Neural progenitor cell (in vitro differentiated cells): ENCODE results near the gene APOBEC3H. TPM values are rescaled to one million over a fixed set of nuclear protein-coding genes. Genes with fewer than 3 reads are reported as not detected.

Experiments used
- DNase-seq: peaks from one replicate; pipeline ENCODE4 v3.0.0-alpha.2; 2016; ENCODE audit warnings: low spot score
- H2AFZ ChIP-seq: fragments of 200-600 bp; sonication (generic); replicated peaks from 2 replicates; pipeline ENCODE4 v1.6.1; 2016; ENCODE audit warnings: antibody characterized with exemption
- H3F3A ChIP-seq: fragments of 200-600 bp; sonication (generic); 2 replicates; pipeline ENCODE4 v1.6.1; 2016; ENCODE audit warnings: antibody characterized with exemption, low read depth
- H3K27ac ChIP-seq: fragments of 200-600 bp; sonication (generic); 2 replicates; pipeline ENCODE4 v1.5.1; 2016; ENCODE audit warnings: mild to moderate bottlenecking
- H3K27me3 ChIP-seq: fragments of 200-600 bp; sonication (generic); 2 replicates; pipeline ENCODE4 v1.6.1; 2016; ENCODE audit warnings: mild to moderate bottlenecking, moderate library complexity
- H3K36me3 ChIP-seq: fragments of 200-600 bp; sonication (generic); 2 replicates; pipeline ENCODE4 v1.5.1; 2016
- H3K4me1 ChIP-seq: fragments of 200-600 bp; sonication (generic); 2 replicates; pipeline ENCODE4 v1.6.1; 2016; ENCODE audit warnings: mixed run types
- H3K4me2 ChIP-seq: fragments of 200-600 bp; sonication (generic); 2 replicates; pipeline ENCODE4 v1.6.1; 2016
- H3K4me3 ChIP-seq: fragments of 200-600 bp; sonication (generic); 2 replicates; pipeline ENCODE4 v1.5.1; 2016
- H3K79me2 ChIP-seq: fragments of 200-600 bp; sonication (generic); 2 replicates; pipeline ENCODE4 v1.6.1; 2016; ENCODE audit warnings: low read depth
- H3K9ac ChIP-seq: fragments of 200-600 bp; sonication (generic); 2 replicates; pipeline ENCODE4 v1.6.1; 2016
- H3K9me3 ChIP-seq: fragments of 200-600 bp; sonication (generic); 2 replicates; pipeline ENCODE4 v1.5.1; 2016; ENCODE audit warnings: low read depth
- H4K20me1 ChIP-seq: fragments of 200-600 bp; sonication (generic); 2 replicates; pipeline ENCODE4 v1.6.1; 2016; ENCODE audit warnings: low read depth
- H3K27ac Mint-ChIP-seq: 3 replicates; pipeline ENCODE4 v1.8.0; 2021; ENCODE audit warnings: mixed read lengths
- H3K27me3 Mint-ChIP-seq: 2 replicates; pipeline ENCODE4 v1.8.0; 2022; ENCODE audit warnings: low read depth, mild to moderate bottlenecking, inconsistent platforms, moderate library complexity, mixed read lengths; ENCODE audit not compliant: insufficient read depth
- H3K36me3 Mint-ChIP-seq: 3 replicates; pipeline ENCODE4 v1.8.0; 2021; ENCODE audit warnings: mixed read lengths
- H3K4me1 Mint-ChIP-seq: 3 replicates; pipeline ENCODE4 v1.8.0; 2021; ENCODE audit warnings: mixed read lengths
- H3K4me3 Mint-ChIP-seq: 3 replicates; pipeline ENCODE4 v1.8.0; 2021; ENCODE audit warnings: mild to moderate bottlenecking, moderate library complexity, mixed read lengths
- H3K9me3 Mint-ChIP-seq: 3 replicates; pipeline ENCODE4 v1.8.0; 2020; ENCODE audit warnings: mixed read lengths
- EZH2 ChIP-seq: fragments of 200-600 bp; sonication (generic); IDR thresholded peaks from 2 replicates; pipeline ENCODE4 v1.6.1; 2017; ENCODE audit warnings: antibody characterized with exemption, mild to moderate bottlenecking, moderate library complexity
- EZH2phosphoT487 ChIP-seq: fragments of 200-600 bp; sonication (generic); IDR thresholded peaks from 2 replicates; pipeline ENCODE4 v1.6.1; 2017; ENCODE audit warnings: antibody characterized with exemption
- total RNA-seq: library from RNA; depleted of rRNA; stranded (reverse); fragments of >200 nt; gene quantifications from 2 replicates; pipeline ENCODE4 v1.2.3, GENCODE V29; 2015; ENCODE audit warnings: low replicate concordance
- TF ChIP-seq, protein P1 (sequence below): fragments of 200-600 bp; sonication (generic); IDR thresholded peaks from 2 replicates; pipeline ENCODE4 v1.5.1; 2017; ENCODE audit warnings: antibody characterized with exemption, mild to moderate bottlenecking

APOBEC3H gene
- total RNA-seq, 1 donor from 2014 or later: 1.4 TPM

DNA sequence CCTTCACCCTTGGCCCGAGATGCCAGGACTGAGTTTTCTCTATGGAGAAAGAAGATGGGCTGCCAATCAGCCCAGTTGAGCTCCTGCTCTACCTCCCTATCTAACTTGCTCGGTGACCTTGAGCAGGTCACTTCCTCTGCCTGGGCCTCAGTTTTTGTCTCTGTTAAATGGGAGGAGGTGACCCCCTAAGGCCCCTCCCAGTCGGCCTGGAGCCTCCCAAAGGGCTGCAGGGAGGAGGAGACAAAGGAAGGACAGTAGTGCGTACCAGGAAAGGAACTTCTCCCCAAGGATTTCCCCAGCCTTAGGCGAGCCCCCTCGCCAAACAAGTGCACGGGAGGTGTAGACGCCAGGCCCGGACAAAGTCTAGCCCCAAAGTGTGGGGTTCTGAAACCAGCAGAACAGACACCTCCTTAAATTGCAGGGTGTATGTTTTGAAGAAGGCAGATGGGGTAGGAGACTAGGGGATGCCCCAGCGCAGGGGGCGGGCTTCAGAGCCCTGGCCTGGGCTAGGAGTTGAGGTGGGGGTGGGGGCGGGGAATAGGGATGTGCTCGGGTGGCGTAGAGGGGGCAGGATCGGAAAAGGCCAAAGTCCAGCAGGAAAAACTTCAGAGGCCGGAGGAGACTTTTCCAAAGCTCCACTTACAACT, 54.4 kb downstream of the APOBEC3H start:
- no peak overlapping the region for H3K27ac ChIP-seq
- no peaks in the 10 kb centered on the region for H4K20me1 ChIP-seq
- peaks cover 34% of the 10 kb centered on the region for H3F3A ChIP-seq
- Mint-ChIP-seq H3K4me3 (peak overlapping the region; percentile 78), H3K27me3 (peaks cover 31% of the 10 kb centered on the region), H3K9me3 (no peaks in the 10 kb centered on the region), H3K27ac (no peak overlapping the region), H3K4me1 (peaks cover 16% of the 10 kb centered on the region), H3K36me3 (peaks cover 2% of the 10 kb centered on the region)
- no peaks in the 10 kb centered on the region for H3K79me2 ChIP-seq
- TF ChIP-seq EZH2 (no peak), EZH2phosphoT487 (no peak)
- TF ChIP-seq, protein P1, sequence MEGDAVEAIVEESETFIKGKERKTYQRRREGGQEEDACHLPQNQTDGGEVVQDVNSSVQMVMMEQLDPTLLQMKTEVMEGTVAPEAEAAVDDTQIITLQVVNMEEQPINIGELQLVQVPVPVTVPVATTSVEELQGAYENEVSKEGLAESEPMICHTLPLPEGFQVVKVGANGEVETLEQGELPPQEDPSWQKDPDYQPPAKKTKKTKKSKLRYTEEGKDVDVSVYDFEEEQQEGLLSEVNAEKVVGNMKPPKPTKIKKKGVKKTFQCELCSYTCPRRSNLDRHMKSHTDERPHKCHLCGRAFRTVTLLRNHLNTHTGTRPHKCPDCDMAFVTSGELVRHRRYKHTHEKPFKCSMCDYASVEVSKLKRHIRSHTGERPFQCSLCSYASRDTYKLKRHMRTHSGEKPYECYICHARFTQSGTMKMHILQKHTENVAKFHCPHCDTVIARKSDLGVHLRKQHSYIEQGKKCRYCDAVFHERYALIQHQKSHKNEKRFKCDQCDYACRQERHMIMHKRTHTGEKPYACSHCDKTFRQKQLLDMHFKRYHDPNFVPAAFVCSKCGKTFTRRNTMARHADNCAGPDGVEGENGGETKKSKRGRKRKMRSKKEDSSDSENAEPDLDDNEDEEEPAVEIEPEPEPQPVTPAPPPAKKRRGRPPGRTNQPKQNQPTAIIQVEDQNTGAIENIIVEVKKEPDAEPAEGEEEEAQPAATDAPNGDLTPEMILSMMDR: no peak
- no peak overlapping the region for H3K9ac ChIP-seq
- H3K27me3 ChIP-seq: peaks cover 50% of the 10 kb centered on the region
- no peak overlapping the region for H2AFZ ChIP-seq
- no peaks in the 10 kb centered on the region for H3K9me3 ChIP-seq
- peak overlapping the region; percentile 55 for H3K4me3 ChIP-seq
- peaks cover 4% of the 10 kb centered on the region for H3K4me1 ChIP-seq
- no peak for DNase-seq
- H3K4me2 ChIP-seq: peak overlapping the region; percentile 92
- no peaks in the 10 kb centered on the region for H3K36me3 ChIP-seq

DNA sequence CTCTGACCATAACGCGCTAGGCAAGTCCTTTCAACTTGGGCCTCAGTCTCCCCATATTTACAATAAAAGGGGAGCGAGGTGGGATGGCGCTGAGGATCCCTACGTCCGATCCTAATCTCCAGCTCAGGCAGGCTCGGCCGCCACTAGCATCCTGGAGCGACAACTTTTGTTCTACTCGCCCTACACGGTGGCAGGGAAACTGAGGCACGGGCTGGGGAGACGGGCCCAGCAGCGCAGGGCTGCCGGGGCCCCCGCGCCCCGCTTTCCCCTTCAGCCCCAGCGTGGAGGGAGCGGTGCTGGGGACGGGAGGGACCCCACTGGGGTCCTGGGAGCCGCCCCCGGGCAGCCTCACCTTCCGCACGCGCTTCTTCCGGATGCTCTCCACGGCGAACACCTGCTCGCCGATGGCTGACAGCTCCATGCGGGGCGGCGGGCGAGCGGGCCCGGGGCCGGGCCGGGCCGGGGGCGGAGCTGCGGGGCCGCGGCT, 55.0 kb downstream of the APOBEC3H start:
- peak overlapping the region; percentile 92 for H3K4me2 ChIP-seq
- H3K27me3 Mint-ChIP-seq: peaks cover 32% of the 10 kb centered on the region
- H3K9ac ChIP-seq: no peak overlapping the region
- H3K4me3 ChIP-seq: peak overlapping the region; percentile 55
- H3K4me3 Mint-ChIP-seq: peak overlapping the region; percentile 78
- H3K4me1 Mint-ChIP-seq: peaks cover 16% of the 10 kb centered on the region
- H3K36me3 ChIP-seq: no peaks in the 10 kb centered on the region
- H4K20me1 ChIP-seq: no peaks in the 10 kb centered on the region
- peaks cover 4% of the 10 kb centered on the region for H3K4me1 ChIP-seq
- peaks cover 55% of the 10 kb centered on the region for H3K27me3 ChIP-seq
- DNase-seq: no peak
- no peak overlapping the region for H3K27ac Mint-ChIP-seq
- TF ChIP-seq, protein P1: no peak
- TF ChIP-seq EZH2phosphoT487 (no peak), EZH2 (no peak)
- no peak overlapping the region for H2AFZ ChIP-seq
- H3K79me2 ChIP-seq: no peaks in the 10 kb centered on the region
- H3K9me3 Mint-ChIP-seq: no peaks in the 10 kb centered on the region
- peaks cover 2% of the 10 kb centered on the region for H3K36me3 Mint-ChIP-seq
- H3F3A ChIP-seq: peaks cover 31% of the 10 kb centered on the region
- no peaks in the 10 kb centered on the region for H3K9me3 ChIP-seq
- no peak overlapping the region for H3K27ac ChIP-seq

DNA sequence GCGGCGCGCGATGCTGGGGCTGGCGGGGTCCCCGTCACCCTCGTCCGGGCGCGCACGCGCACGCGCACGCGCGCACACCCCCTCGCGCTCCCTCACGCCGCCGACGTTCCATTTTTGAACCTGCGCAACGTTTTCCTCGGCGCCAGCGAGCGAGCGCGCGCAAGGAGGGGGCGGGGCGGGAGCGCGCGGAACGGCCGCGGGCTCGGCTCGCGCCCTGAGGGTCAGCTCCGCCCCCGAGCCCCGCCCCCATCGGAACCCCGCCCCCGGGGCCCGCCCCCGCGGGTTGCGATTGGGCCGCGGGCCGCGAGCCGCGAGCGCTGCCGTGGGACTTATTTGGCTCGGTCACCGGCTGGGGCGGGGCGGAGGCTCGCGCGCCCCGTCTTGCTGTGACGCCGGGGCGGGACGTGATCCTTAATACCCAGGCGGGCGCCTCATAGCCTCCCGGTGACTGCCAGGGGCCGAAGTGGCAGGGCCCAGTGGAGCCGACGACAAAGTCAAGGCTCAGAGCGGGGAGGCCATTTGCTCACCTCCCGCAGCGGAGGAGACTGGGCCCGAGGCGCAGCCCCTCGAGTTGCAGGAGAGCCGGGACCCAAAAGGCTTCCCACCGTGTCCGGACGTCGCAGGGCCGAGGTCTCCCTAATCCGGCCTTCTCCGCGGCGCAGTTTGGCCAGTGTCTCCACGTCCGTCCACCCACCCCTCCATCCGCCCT, 55.6 kb downstream of the APOBEC3H start, which contains the start of gene CBX7:
TSS of gene CBX7 (minus strand) at position 170 of the 709 bp plus-strand sequence. CDS start 236 bp downstream, outside the sequence.
- H3K79me2 ChIP-seq: no peaks in the 10 kb centered on the region

More for the DNA sequence above, 55.6 kb downstream of the APOBEC3H start, which contains the start of gene CBX7:
- Mint-ChIP-seq H3K4me1 (peaks cover 16% of the 10 kb centered on the region), H3K36me3 (peaks cover 2% of the 10 kb centered on the region), H3K27me3 (peaks cover 32% of the 10 kb centered on the region), H3K27ac (no peak within 1 kb of the TSS), H3K9me3 (no peaks in the 10 kb centered on the region), H3K4me3 (peak within 1 kb of the TSS; percentile 86)
- Histone ChIP-seq H3K9me3 (no peaks in the 10 kb centered on the region), H3K4me2 (peak within 1 kb of the TSS; percentile 92), H3K27ac (no peak within 1 kb of the TSS), H3F3A (peaks cover 31% of the 10 kb centered on the region), H3K9ac (no peak within 1 kb of the TSS), H3K4me1 (peaks cover 4% of the 10 kb centered on the region), H4K20me1 (no peaks in the 10 kb centered on the region), H2AFZ (peak within 1 kb of the TSS; percentile 78), H3K4me3 (peak within 1 kb of the TSS; percentile 55), H3K27me3 (peaks cover 59% of the 10 kb centered on the region), H3K36me3 (no peaks in the 10 kb centered on the region)
- TF ChIP-seq EZH2phosphoT487 (no peak), EZH2 (no peak)
- TF ChIP-seq, protein P1: no peak
- peak; percentile 91 for DNase-seq
